8988T (cell line): ENCODE measurements around the gene ELOVL2.
A peak's percentile ranks its signal among the peaks of the same experiment; 100 is the strongest.
"Not testable (repeated sequence)": the region's sequence is repeated elsewhere in the genome, so short reads cannot be mapped to it uniquely, and the experiment has no call there.

ENCODE experiments used
- DNase-seq: peaks from one replicate; pipeline ENCODE4 v3.0.0; 2011

The ELOVL2 gene

GRCh38 chr6:11043961-11044711 is at the start of gene ELOVL2:
TSS of gene ELOVL2 (minus strand) at chr6:11044305. CDS start at chr6:11044230, 75 bp downstream.
- DNase-seq, result no peak

- DNase-seq, result no peak
Observed at GRCh38 chr6:11093376-11093625, 49.2 kb upstream of the ELOVL2 start.

- DNase-seq, result peak; percentile 38
Observed at GRCh38 chr6:11092668-11093375, 48.7 kb upstream of the ELOVL2 start.

GRCh38 chr6:11091141-11091540 is 47.0 kb upstream of the ELOVL2 start:
- not testable (repeated sequence) for DNase-seq

- no peak for DNase-seq
Observed at GRCh38 chr6:11089695-11090094, 45.6 kb upstream of the ELOVL2 start.

GRCh38 chr6:11087141-11087812 is 43.2 kb upstream of the ELOVL2 start:
- not testable (repeated sequence) for DNase-seq

- DNase-seq, result peak; percentile 63
Observed at GRCh38 chr6:11085758-11086435, 41.8 kb upstream of the ELOVL2 start.

GRCh38 chr6:11083956-11084355 is 39.9 kb upstream of the ELOVL2 start:
- no peak for DNase-seq

- no peak for DNase-seq
Observed at GRCh38 chr6:11083491-11083890, 39.4 kb upstream of the ELOVL2 start.

- no peak for DNase-seq
Observed at GRCh38 chr6:11080296-11080695, 36.2 kb upstream of the ELOVL2 start.

GRCh38 chr6:11078266-11078665 is 34.2 kb upstream of the ELOVL2 start:
- no peak for DNase-seq

- DNase-seq, result no peak
Observed at GRCh38 chr6:11076540-11076939, 32.4 kb upstream of the ELOVL2 start.

- DNase-seq, result no peak
Observed at GRCh38 chr6:11072101-11072500, 28.0 kb upstream of the ELOVL2 start.

- no peak for DNase-seq
Observed at GRCh38 chr6:11069760-11070159, 25.7 kb upstream of the ELOVL2 start.

- DNase-seq, result no peak
Observed at GRCh38 chr6:11067348-11067747, 23.2 kb upstream of the ELOVL2 start.

- no peak for DNase-seq
Observed at GRCh38 chr6:11066505-11067347, 22.6 kb upstream of the ELOVL2 start.

GRCh38 chr6:11065436-11066202 is 21.5 kb upstream of the ELOVL2 start:
- DNase-seq, result no peak

GRCh38 chr6:11064836-11065235 is 20.7 kb upstream of the ELOVL2 start:
- DNase-seq, result no peak

GRCh38 chr6:11062715-11063114 is 18.6 kb upstream of the ELOVL2 start:
- DNase-seq, result no peak

- no peak for DNase-seq
Observed at GRCh38 chr6:11062083-11062482, 18.0 kb upstream of the ELOVL2 start.

- no peak for DNase-seq
Observed at GRCh38 chr6:11058406-11058805, 14.3 kb upstream of the ELOVL2 start.

- DNase-seq, result no peak
Observed at GRCh38 chr6:11056871-11057270, 12.8 kb upstream of the ELOVL2 start.
